Measurements from ENCODE around the gene SLAMF7.

- TF ChIP-seq CTCF (IDR thresholded peaks at IDR 0.05; ENCODE audit: control extremely low read depth in 1 of 3, insufficient read depth in 1 of 3, low read depth in 1 of 3, low read length in 3 of 3) (no peak), POLR2AphosphoS5 (IDR thresholded peaks at IDR 0.05; ENCODE audit: low read depth, low read length) (no peak), CBX8 (IDR thresholded peaks at IDR 0.05; ENCODE audit: borderline replicate concordance, low read depth, low read length) (no peak), POLR2A (IDR thresholded peaks at IDR 0.05; ENCODE audit: control extremely low read depth in 1 of 2, low read depth in 2 of 2, low read length in 2 of 2) (no peak), RAD21 (IDR thresholded peaks at IDR 0.05 in 1 of 2, conservative IDR thresholded peaks at IDR 0.05 in 1 of 2; ENCODE audit: low read depth in 2 of 2, low read length in 2 of 2) (no peak), SIRT6 (IDR thresholded peaks at IDR 0.05; ENCODE audit: low read length) (no peak), SP1 (IDR thresholded peaks at IDR 0.05; ENCODE audit: low read depth, low read length) (no peak), KDM1A (IDR thresholded peaks at IDR 0.05; ENCODE audit: borderline replicate concordance, low read length) (no peak), RXRA (IDR thresholded peaks at IDR 0.05; ENCODE audit: insufficient read depth, low read depth, low read length) (no peak), TEAD4 (IDR thresholded peaks at IDR 0.05; ENCODE audit: low read depth, low read length) (no peak), SIN3A (conservative IDR thresholded peaks at IDR 0.05 in 1 of 2, IDR thresholded peaks at IDR 0.05 in 1 of 2; ENCODE audit: low read depth in 1 of 2, low read length in 2 of 2) (no peak), TAF1 (IDR thresholded peaks at IDR 0.05; ENCODE audit: low read depth, low read length) (no peak), BACH1 (IDR thresholded peaks at IDR 0.05; ENCODE audit: low read length) (no peak)
These were observed at the start of gene SLAMF7 for GRCh38 chr1:160739098-160739511.

Data from H1 (cell line).